Heart left ventricle (tissue), 16 donors: Measurements from ENCODE around the gene CCL27. TPM values are rescaled to one million over a fixed set of nuclear protein-coding genes. Genes with fewer than 3 reads are reported as not detected.

Experiments used
- ATAC-seq, 4 donors: fragments of 200-7000 bp; cut with Tn5 transposase; one replicate each; pipeline ENCODE4 v1.9.1; 2020 to 2022; ENCODE audit warnings: moderate library complexity in 4 of 4, mild to moderate bottlenecking in 3 of 4, moderate number of reproducible peaks in 1 of 4
- DNase-seq, 5 donors: peaks; one replicate each; pipeline ENCODE4 v3.0.0-alpha.2; 2020
- H3K27ac ChIP-seq, 12 donors: fragments of 200-600 bp; sonication (generic) in 4 of 12; one replicate each; pipeline versions ENCODE4 v1.5.0 to v1.8.0; 2016 to 2022; ENCODE audit warnings: mild to moderate bottlenecking in 2 of 12
- H3K27me3 ChIP-seq, 9 donors: fragments of 200-600 bp; sonication (generic) in 2 of 9; one replicate each; pipeline versions ENCODE4 v1.5.1 to v1.8.0; 2016 to 2022; ENCODE audit warnings: mild to moderate bottlenecking in 3 of 9
- H3K36me3 ChIP-seq, 9 donors: fragments of 200-600 bp; sonication (generic) in 2 of 9; one replicate each; pipeline versions ENCODE4 v1.5.0 to v1.8.0; 2018 to 2022; ENCODE audit warnings: mild to moderate bottlenecking in 2 of 9
- H3K4me1 ChIP-seq, 12 donors: fragments of 200-600 bp; sonication (generic) in 4 of 12; one replicate each; pipeline versions ENCODE4 v1.5.0 to v1.8.0; 2016 to 2022; ENCODE audit warnings: mild to moderate bottlenecking in 3 of 12
- H3K4me3 ChIP-seq, 12 donors: fragments of 200-600 bp; sonication (generic) in 4 of 12; one replicate each; pipeline versions ENCODE4 v1.5.0 to v1.8.0; 2017 to 2022; ENCODE audit warnings: mild to moderate bottlenecking in 9 of 12, moderate library complexity in 4 of 12
- H3K9me3 ChIP-seq, 12 donors: fragments of 200-600 bp; sonication (generic) in 4 of 12; one replicate each; pipeline versions ENCODE4 v1.5.0 to v1.8.0; 2016 to 2022; ENCODE audit warnings: mild to moderate bottlenecking in 1 of 12
- CTCF ChIP-seq, 12 donors: fragments of 200-600 bp; sonication (generic) in 4 of 12; IDR thresholded peaks; one replicate each; pipeline versions ENCODE4 v1.5.0 to v1.8.0; 2018 to 2022; ENCODE audit warnings: antibody characterized with exemption in 12 of 12, mild to moderate bottlenecking in 5 of 12
- POLR2A ChIP-seq, 2 donors: fragments of 450-650 bp; IDR thresholded peaks; one replicate each; pipeline ENCODE4 v1.6.1; 2017; ENCODE audit warnings: antibody characterized with exemption in 2 of 2, mild to moderate bottlenecking in 2 of 2, moderate library complexity in 2 of 2
- WGBS, 4 donors: extraction: QIAGEN DNeasy Blood & Tissue Kit in 2 of 4; methylation state at CpG; one replicate each; pipeline versions ENCODE4 v1.1.5 to v1.1.7; 2013 to 2018; 5-methylcytosine and 5-hydroxymethylcytosine counted together
- intact Hi-C, 10 donors: fragments of 100-400 bp; cut with DNase I; formaldehyde crosslinking; loops; one replicate each; pipeline versions ENCODE4 v1.11.1 to v1.14.2; 2022
- polyA plus RNA-seq, 2 donors: library from polyadenylated mRNA; stranded (reverse); fragments of 200-250 nt; gene quantifications; one replicate each; pipeline ENCODE4 v1.2.3, GENCODE V29; 2013
- total RNA-seq, 9 donors: library from RNA; depleted of rRNA in 2 of 9; stranded (reverse); fragments of >200 nt in 2 of 9; fragmentation: NEBNext Ultra II Directional in 3 of 9; extraction: Animal tissue kit (Norgen Biotek cat#: 25700) in 3 of 9; gene quantifications; one replicate each; pipeline versions ENCODE4 v1.1.0 to v1.2.4, GENCODE V29; 2016 to 2023
- donor health status: ischemic (EF 13 %, LVEDD 7.1; RV severe dilation, severe dysfunction).
- donor health status: healthy with polysubstance abuse.
- donor health status: DM: no; HTN: yes; CAD: no.
- donor health status: DM: no; HTN: no; CAD: no.
- donor health status: ischemic (EF 25% LVEDD 6.9; RV normal size, moderate dysfunction).
- donor health status: ischemic (EF 25% LVEDD 5.7; RV mildly dilated, moderate dysfunction).
- donor health status: healthy.
- donor health status: DM: yes; HTN: yes; CAD: no.
- donor health status: ischemic (EF 35%, LVEDD 5.7; RV mildly dilated, moderate dysfunction).
- donor health status: nonischemic (EF 11% LVEDD 7.7; RV severe dilation, severe dysfunction).
- donor health status: DM: yes; HTN: yes; CAD: no.
- donor health status: PGD.
- donor health status: ischemic (EF 29% LVEDD 5.4; RV normal size, mild dysfunction).
- donor health status: nonischemic (EF 23%, LVEDD 6.1; RV moderate dilation, normal function).

The CCL27 gene
- total and polyA plus RNA-seq, 11 donors = 0.35 to 0.57 (median 0.40) TPM; not detected in 8

- Histone ChIP-seq H3K9me3 (no peaks in the 10 kb centered on the region), H3K36me3 (no peaks in the 10 kb centered on the region), H3K27ac (peak overlapping the region in 1 of 12 donors; percentile 67), H3K27me3 (no peaks in the 10 kb centered on the region), H3K4me1 (peaks cover 0 to 35% (median 0%) of the 10 kb centered on the region in 12 donors), H3K4me3 (no peak overlapping the region)
- DNase-seq (no peak), ATAC-seq (no peak)
- 88 to 92% (median 90%) methylated on average over 8 to 10 of the region's 10 CpGs for WGBS, 4 donors
- intact Hi-C loops = no loop called here
- no peak for TF ChIP-seq CTCF (IDR thresholded peaks at IDR 0.05)
- no peak for TF ChIP-seq POLR2A (IDR thresholded peaks at IDR 0.05)
Measured at GRCh38 chr9:34687276-34688030, 25.0 kb upstream of the CCL27 start.

GRCh38 chr9:34686732-34687131 is 24.3 kb upstream of the CCL27 start:
- 44 to 70% (median 56%) methylated on average over 1 of the region's 1 CpG for WGBS, 4 donors
- Histone ChIP-seq H3K9me3 (no peaks in the 10 kb centered on the region), H3K36me3 (peaks cover 0 to under 1% (median 0%) of the 10 kb centered on the region in 9 donors), H3K27ac (peak overlapping the region in 1 of 12 donors; percentile 67), H3K27me3 (no peaks in the 10 kb centered on the region), H3K4me3 (no peak overlapping the region), H3K4me1 (peaks cover 0 to 33% (median 0%) of the 10 kb centered on the region in 12 donors)
- ATAC-seq = no peak
- no peak for DNase-seq
- TF ChIP-seq CTCF (IDR thresholded peaks at IDR 0.05) (no peak), POLR2A (IDR thresholded peaks at IDR 0.05) (no peak)
- intact Hi-C loops = no loop called here

DNA sequence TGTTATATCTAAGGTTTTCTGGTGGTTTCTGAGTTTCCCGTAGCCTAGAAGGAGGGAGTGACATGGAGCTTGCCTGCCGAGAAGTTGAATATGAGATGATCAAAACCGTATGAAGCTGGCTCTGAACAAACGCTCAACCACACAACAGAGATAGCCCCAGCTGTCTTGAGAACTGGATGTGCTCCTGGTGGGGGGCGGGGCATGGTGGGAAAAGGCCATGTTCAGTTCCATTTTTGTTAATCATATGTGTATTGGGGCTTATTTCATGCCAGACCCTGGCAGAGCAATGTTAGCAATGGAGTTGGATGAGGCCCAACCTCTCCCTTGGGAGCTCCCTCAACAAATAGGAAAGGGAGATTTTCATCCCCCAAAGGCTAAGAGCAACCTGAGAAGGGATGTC is 23.8 kb upstream of the CCL27 start:
- intact Hi-C loops = no loop called here
- peaks cover 0 to 3% (median 0%) of the 10 kb centered on the region in 9 donors for H3K36me3 ChIP-seq
- peak overlapping the region in 1 of 12 donors; percentile 67 for H3K27ac ChIP-seq
- H3K4me1 ChIP-seq = peaks cover 0 to 29% (median 0%) of the 10 kb centered on the region in 12 donors
- no peaks in the 10 kb centered on the region for H3K9me3 ChIP-seq
- ATAC-seq (peak in 3 of 4 donors; percentile 22 to 52 (median 45)), DNase-seq (no peak)
- H3K4me3 ChIP-seq = no peak overlapping the region
- H3K27me3 ChIP-seq = no peaks in the 10 kb centered on the region
- TF ChIP-seq CTCF (IDR thresholded peaks at IDR 0.05) (no peak), POLR2A (IDR thresholded peaks at IDR 0.05) (no peak)
- WGBS, 4 donors = 70 to 92% (median 83%) methylated on average over 5 of the region's 5 CpGs

DNA sequence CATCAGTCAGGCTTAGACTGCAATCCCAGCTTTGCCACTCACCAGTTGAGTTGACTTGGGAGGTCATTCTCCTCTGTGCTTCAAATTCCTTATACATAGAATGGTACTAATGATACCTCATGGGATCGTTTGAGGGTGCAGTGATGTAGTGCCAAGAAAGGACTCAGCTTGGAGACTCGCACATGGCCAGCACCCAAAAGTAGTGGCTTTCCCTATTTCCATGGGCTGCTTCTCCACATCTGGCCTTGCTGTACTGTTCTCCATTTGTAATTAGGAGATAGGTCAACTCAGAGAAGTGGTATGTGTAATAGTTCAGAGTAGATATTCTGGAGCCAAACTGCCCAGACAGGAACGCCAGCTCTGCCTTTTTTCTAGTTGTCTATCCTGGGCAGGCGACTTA is 23.1 kb upstream of the CCL27 start:
- peaks cover 0 to 3% (median 0%) of the 10 kb centered on the region in 9 donors for H3K36me3 ChIP-seq
- no peak for DNase-seq
- H3K9me3 ChIP-seq = no peaks in the 10 kb centered on the region
- no peak for TF ChIP-seq POLR2A (IDR thresholded peaks at IDR 0.05)
- no peak for TF ChIP-seq CTCF (IDR thresholded peaks at IDR 0.05)
- ATAC-seq = no peak
- no peaks in the 10 kb centered on the region for H3K27me3 ChIP-seq
- peak overlapping the region in 1 of 12 donors; percentile 67 for H3K27ac ChIP-seq
- H3K4me1 ChIP-seq = peaks cover 0 to 23% (median 0%) of the 10 kb centered on the region in 12 donors
- no peak overlapping the region for H3K4me3 ChIP-seq
- WGBS, 4 donors = 81 to 96% (median 83%) methylated on average over 3 to 4 of the region's 4 CpGs
- intact Hi-C loops = no loop called here
